ENCODE results near the gene MMP24OS. TPM values are rescaled to one million over a fixed set of nuclear protein-coding genes. Genes with fewer than 3 reads are reported as not detected.
A peak's percentile ranks its signal among the peaks of the same experiment; 100 is the strongest.

The MMP24OS gene
- polyA plus RNA-seq, 3 donors = 9.5 to 43.9 (median 9.6) TPM

GRCh38 chr20:35327074-35327976 lies 49.4 kb upstream of the MMP24OS start:
- WGBS (ENCODE audit: insufficient coverage) = 100% methylated on average over 3 of the region's 4 CpGs
- H3K4me2 ChIP-seq (replicated peaks; ENCODE audit: extremely low read depth, low read length, poor library complexity, severe bottlenecking) = no peak overlapping the region
- H3K4me3 ChIP-seq (replicated peaks in 1 of 3; ENCODE audit: low read depth in 2 of 3, low read length in 3 of 3) = no peak overlapping the region
- no peaks in the 10 kb centered on the region for H3K79me2 ChIP-seq (ENCODE audit: insufficient read depth, low read length)
- H3K9ac ChIP-seq (ENCODE audit: insufficient read depth, low read length, poor library complexity, severe bottlenecking) = no peak overlapping the region
- Mint-ChIP-seq H3K4me1 (peaks cover 28% of the 10 kb centered on the region), H3K4me3 (no peak overlapping the region), H3K9me3 (no peaks in the 10 kb centered on the region), H3K27me3 (ENCODE audit: low read depth in 3 of 3) (peaks cover 0 to 2% (median 0%) of the 10 kb centered on the region in 3 donors), H3K36me3 (peaks cover 12 to 14% of the 10 kb centered on the region in 2 donors), H3K27ac (peak overlapping the region in 3 of 7 donors; percentile 10 to 78 (median 16))
- H3K27me3 ChIP-seq (ENCODE audit: control insufficient read depth in 2 of 2, insufficient read depth in 2 of 2, low read length in 2 of 2) = no peaks in the 10 kb centered on the region
- H2AFZ ChIP-seq (ENCODE audit: insufficient read depth, low read depth, low read length, poor library complexity, severe bottlenecking) = no peak overlapping the region
- intact Hi-C loops (cut with micrococcal nuclease) = no loop called here
- H3K9me3 ChIP-seq (replicated peaks in 1 of 2; ENCODE audit: control insufficient read depth in 1 of 2, insufficient read depth in 1 of 2, low read length in 2 of 2) = no peaks in the 10 kb centered on the region
- H3K27ac ChIP-seq (ENCODE audit: low read depth in 1 of 2, low read length in 2 of 2) = peak overlapping the region in 1 of 2 donors; percentile 46
- peak in 2 of 3 donors; percentile 25 to 34 for DNase-seq
- peaks cover 3 to 9% of the 10 kb centered on the region in 2 donors for H3K36me3 ChIP-seq (replicated peaks in 1 of 2; ENCODE audit: control insufficient read depth in 1 of 2, insufficient read depth in 2 of 2, low read length in 2 of 2)
- no peaks in the 10 kb centered on the region for H4K20me1 ChIP-seq (ENCODE audit: insufficient read depth, low read length)
- no peak for TF ChIP-seq CTCF (IDR thresholded peaks at IDR 0.05)
- peaks cover 20 to 25% of the 10 kb centered on the region in 2 donors for H3K4me1 ChIP-seq (ENCODE audit: control insufficient read depth in 1 of 2, insufficient read depth in 2 of 2, low read length in 2 of 2)

GRCh38 chr20:35326740-35327073 lies 48.8 kb upstream of the MMP24OS start:
- H3K4me1 Mint-ChIP-seq = peaks cover 28% of the 10 kb centered on the region
- H3K4me2 ChIP-seq (replicated peaks; ENCODE audit: extremely low read depth, low read length, poor library complexity, severe bottlenecking) = no peak overlapping the region

More at GRCh38 chr20:35326740-35327073, 48.8 kb upstream of the MMP24OS start:
- no peaks in the 10 kb centered on the region for H3K27me3 ChIP-seq (ENCODE audit: control insufficient read depth in 2 of 2, insufficient read depth in 2 of 2, low read length in 2 of 2)
- H2AFZ ChIP-seq (ENCODE audit: insufficient read depth, low read depth, low read length, poor library complexity, severe bottlenecking) = no peak overlapping the region
- peaks cover 0 to 2% (median 0%) of the 10 kb centered on the region in 3 donors for H3K27me3 Mint-ChIP-seq (ENCODE audit: low read depth in 3 of 3)
- no peak overlapping the region for H3K4me3 ChIP-seq (replicated peaks in 1 of 3; ENCODE audit: low read depth in 2 of 3, low read length in 3 of 3)
- intact Hi-C loops (cut with micrococcal nuclease) = no loop called here
- H3K9me3 Mint-ChIP-seq = no peaks in the 10 kb centered on the region
- H4K20me1 ChIP-seq (ENCODE audit: insufficient read depth, low read length) = no peaks in the 10 kb centered on the region
- H3K36me3 Mint-ChIP-seq = peaks cover 12% of the 10 kb centered on the region in 2 donors
- H3K9ac ChIP-seq (ENCODE audit: insufficient read depth, low read length, poor library complexity, severe bottlenecking) = no peak overlapping the region
- peak overlapping the region in 1 of 7 donors; percentile 78 for H3K27ac Mint-ChIP-seq
- peak overlapping the region in 1 of 2 donors; percentile 46 for H3K27ac ChIP-seq (ENCODE audit: low read depth in 1 of 2, low read length in 2 of 2)
- WGBS (ENCODE audit: insufficient coverage) = 88% methylated on average over 2 of the region's 3 CpGs
- TF ChIP-seq CTCF (IDR thresholded peaks at IDR 0.05) = no peak
- peaks cover 3 to 6% of the 10 kb centered on the region in 2 donors for H3K36me3 ChIP-seq (replicated peaks in 1 of 2; ENCODE audit: control insufficient read depth in 1 of 2, insufficient read depth in 2 of 2, low read length in 2 of 2)
- peaks cover 20 to 25% of the 10 kb centered on the region in 2 donors for H3K4me1 ChIP-seq (ENCODE audit: control insufficient read depth in 1 of 2, insufficient read depth in 2 of 2, low read length in 2 of 2)
- no peaks in the 10 kb centered on the region for H3K9me3 ChIP-seq (replicated peaks in 1 of 2; ENCODE audit: control insufficient read depth in 1 of 2, insufficient read depth in 1 of 2, low read length in 2 of 2)
- no peaks in the 10 kb centered on the region for H3K79me2 ChIP-seq (ENCODE audit: insufficient read depth, low read length)
- H3K4me3 Mint-ChIP-seq = no peak overlapping the region
- no peak for DNase-seq
